ENCODE data around the gene MAN1A1. TPM values are rescaled to one million over a fixed set of nuclear protein-coding genes. Genes with fewer than 3 reads are reported as not detected.

Gene MAN1A1
- total and polyA plus RNA-seq, 4 donors: 68.2 to 209 (median 148) TPM

DNA sequence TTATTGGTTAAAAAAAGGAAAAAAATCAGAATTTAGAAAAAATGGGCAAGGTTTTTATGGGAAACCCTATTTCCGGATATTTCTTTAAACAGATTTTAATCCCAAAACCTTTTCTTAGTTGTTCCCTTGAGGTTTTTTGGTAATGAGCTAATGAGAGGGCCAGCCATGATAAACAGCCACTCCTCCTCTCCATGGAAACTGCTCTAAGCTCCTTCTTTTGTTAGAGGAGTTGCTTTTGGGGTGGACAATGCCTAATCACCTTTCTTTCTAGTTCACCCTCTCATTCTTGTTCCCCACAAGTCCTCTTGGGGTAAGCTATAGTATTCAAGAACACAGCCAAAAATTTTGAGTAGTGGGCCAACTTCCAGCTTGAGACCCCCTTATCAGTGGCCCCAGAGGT is 166.1 kb downstream of the MAN1A1 start:
- Histone ChIP-seq H3K36me3 (ENCODE audit: control insufficient read depth in 4 of 4, insufficient read depth in 3 of 4, low read depth in 1 of 4, low read length in 3 of 4) (peaks cover 7 to 69% (median 58%) of the 10 kb centered on the region in 4 donors), H3K4me3 (ENCODE audit: low read depth in 1 of 3, low read length in 3 of 3) (no peak overlapping the region), H3K9me3 (ENCODE audit: control insufficient read depth in 4 of 4, low read length in 3 of 4) (no peaks in the 10 kb centered on the region), H3K4me1 (ENCODE audit: control insufficient read depth in 4 of 4, insufficient read depth in 4 of 4, low read length in 3 of 4) (no peaks in the 10 kb centered on the region), H3K27me3 (ENCODE audit: control insufficient read depth in 4 of 4, insufficient read depth in 4 of 4, low read length in 3 of 4) (no peaks in the 10 kb centered on the region), H3K9ac (ENCODE audit: low read depth in 1 of 2, low read length in 2 of 2) (no peak overlapping the region), H3K27ac (ENCODE audit: low read depth in 1 of 2, low read length in 2 of 2) (no peak overlapping the region)
- 97% methylated on average over 1 of the region's 1 CpG for WGBS
- no peak for DNase-seq (ENCODE audit: low spot score)
- TF ChIP-seq GABPA (IDR thresholded peaks at IDR 0.05 in 1 of 2, conservative IDR thresholded peaks at IDR 0.05 in 1 of 2) (no peak), JUND (IDR thresholded peaks at IDR 0.05) (no peak), HNF4G (IDR thresholded peaks at IDR 0.05) (no peak), FOXA2 (IDR thresholded peaks at IDR 0.05) (no peak), SP1 (IDR thresholded peaks at IDR 0.05) (no peak)
- TF ChIP-seq, protein P1, sequence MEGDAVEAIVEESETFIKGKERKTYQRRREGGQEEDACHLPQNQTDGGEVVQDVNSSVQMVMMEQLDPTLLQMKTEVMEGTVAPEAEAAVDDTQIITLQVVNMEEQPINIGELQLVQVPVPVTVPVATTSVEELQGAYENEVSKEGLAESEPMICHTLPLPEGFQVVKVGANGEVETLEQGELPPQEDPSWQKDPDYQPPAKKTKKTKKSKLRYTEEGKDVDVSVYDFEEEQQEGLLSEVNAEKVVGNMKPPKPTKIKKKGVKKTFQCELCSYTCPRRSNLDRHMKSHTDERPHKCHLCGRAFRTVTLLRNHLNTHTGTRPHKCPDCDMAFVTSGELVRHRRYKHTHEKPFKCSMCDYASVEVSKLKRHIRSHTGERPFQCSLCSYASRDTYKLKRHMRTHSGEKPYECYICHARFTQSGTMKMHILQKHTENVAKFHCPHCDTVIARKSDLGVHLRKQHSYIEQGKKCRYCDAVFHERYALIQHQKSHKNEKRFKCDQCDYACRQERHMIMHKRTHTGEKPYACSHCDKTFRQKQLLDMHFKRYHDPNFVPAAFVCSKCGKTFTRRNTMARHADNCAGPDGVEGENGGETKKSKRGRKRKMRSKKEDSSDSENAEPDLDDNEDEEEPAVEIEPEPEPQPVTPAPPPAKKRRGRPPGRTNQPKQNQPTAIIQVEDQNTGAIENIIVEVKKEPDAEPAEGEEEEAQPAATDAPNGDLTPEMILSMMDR (IDR thresholded peaks at IDR 0.05; ENCODE audit: low read depth, low read length, missing input control): no peak

GRCh38 chr6:119182875-119183274 is 166.7 kb downstream of the MAN1A1 start:
- WGBS: over 99% methylated on average over 2 of the region's 2 CpGs
- H3K27ac ChIP-seq (ENCODE audit: low read depth in 1 of 2, low read length in 2 of 2): no peak overlapping the region
- DNase-seq (ENCODE audit: low spot score): no peak
- no peak overlapping the region for H3K4me3 ChIP-seq (ENCODE audit: low read depth in 1 of 3, low read length in 3 of 3)
- H3K9ac ChIP-seq (ENCODE audit: low read depth in 1 of 2, low read length in 2 of 2): no peak overlapping the region
- peaks cover 7 to 68% (median 56%) of the 10 kb centered on the region in 4 donors for H3K36me3 ChIP-seq (ENCODE audit: control insufficient read depth in 4 of 4, insufficient read depth in 3 of 4, low read depth in 1 of 4, low read length in 3 of 4)
- no peaks in the 10 kb centered on the region for H3K4me1 ChIP-seq (ENCODE audit: control insufficient read depth in 4 of 4, insufficient read depth in 4 of 4, low read length in 3 of 4)
- no peaks in the 10 kb centered on the region for H3K27me3 ChIP-seq (ENCODE audit: control insufficient read depth in 4 of 4, insufficient read depth in 4 of 4, low read length in 3 of 4)
- TF ChIP-seq HNF4G (IDR thresholded peaks at IDR 0.05): no peak
- TF ChIP-seq, protein P2, sequence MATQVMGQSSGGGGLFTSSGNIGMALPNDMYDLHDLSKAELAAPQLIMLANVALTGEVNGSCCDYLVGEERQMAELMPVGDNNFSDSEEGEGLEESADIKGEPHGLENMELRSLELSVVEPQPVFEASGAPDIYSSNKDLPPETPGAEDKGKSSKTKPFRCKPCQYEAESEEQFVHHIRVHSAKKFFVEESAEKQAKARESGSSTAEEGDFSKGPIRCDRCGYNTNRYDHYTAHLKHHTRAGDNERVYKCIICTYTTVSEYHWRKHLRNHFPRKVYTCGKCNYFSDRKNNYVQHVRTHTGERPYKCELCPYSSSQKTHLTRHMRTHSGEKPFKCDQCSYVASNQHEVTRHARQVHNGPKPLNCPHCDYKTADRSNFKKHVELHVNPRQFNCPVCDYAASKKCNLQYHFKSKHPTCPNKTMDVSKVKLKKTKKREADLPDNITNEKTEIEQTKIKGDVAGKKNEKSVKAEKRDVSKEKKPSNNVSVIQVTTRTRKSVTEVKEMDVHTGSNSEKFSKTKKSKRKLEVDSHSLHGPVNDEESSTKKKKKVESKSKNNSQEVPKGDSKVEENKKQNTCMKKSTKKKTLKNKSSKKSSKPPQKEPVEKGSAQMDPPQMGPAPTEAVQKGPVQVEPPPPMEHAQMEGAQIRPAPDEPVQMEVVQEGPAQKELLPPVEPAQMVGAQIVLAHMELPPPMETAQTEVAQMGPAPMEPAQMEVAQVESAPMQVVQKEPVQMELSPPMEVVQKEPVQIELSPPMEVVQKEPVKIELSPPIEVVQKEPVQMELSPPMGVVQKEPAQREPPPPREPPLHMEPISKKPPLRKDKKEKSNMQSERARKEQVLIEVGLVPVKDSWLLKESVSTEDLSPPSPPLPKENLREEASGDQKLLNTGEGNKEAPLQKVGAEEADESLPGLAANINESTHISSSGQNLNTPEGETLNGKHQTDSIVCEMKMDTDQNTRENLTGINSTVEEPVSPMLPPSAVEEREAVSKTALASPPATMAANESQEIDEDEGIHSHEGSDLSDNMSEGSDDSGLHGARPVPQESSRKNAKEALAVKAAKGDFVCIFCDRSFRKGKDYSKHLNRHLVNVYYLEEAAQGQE (IDR thresholded peaks at IDR 0.05): no peak
- no peak for TF ChIP-seq RXRA (IDR thresholded peaks at IDR 0.05)
- no peak for TF ChIP-seq HNF4A (conservative IDR thresholded peaks at IDR 0.05)
- TF ChIP-seq RAD21 (IDR thresholded peaks at IDR 0.05): no peak
- no peak for TF ChIP-seq FOXA1 (IDR thresholded peaks at IDR 0.05)
- TF ChIP-seq, protein P1 (IDR thresholded peaks at IDR 0.05; ENCODE audit: low read depth, low read length, missing input control): no peak
- TF ChIP-seq, protein P3, sequence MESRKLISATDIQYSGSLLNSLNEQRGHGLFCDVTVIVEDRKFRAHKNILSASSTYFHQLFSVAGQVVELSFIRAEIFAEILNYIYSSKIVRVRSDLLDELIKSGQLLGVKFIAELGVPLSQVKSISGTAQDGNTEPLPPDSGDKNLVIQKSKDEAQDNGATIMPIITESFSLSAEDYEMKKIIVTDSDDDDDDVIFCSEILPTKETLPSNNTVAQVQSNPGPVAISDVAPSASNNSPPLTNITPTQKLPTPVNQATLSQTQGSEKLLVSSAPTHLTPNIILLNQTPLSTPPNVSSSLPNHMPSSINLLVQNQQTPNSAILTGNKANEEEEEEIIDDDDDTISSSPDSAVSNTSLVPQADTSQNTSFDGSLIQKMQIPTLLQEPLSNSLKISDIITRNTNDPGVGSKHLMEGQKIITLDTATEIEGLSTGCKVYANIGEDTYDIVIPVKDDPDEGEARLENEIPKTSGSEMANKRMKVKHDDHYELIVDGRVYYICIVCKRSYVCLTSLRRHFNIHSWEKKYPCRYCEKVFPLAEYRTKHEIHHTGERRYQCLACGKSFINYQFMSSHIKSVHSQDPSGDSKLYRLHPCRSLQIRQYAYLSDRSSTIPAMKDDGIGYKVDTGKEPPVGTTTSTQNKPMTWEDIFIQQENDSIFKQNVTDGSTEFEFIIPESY (IDR thresholded peaks at IDR 0.05): no peak
- TF ChIP-seq FOXA2 (IDR thresholded peaks at IDR 0.05): no peak
- no peak for TF ChIP-seq SP1 (IDR thresholded peaks at IDR 0.05)
- no peak for TF ChIP-seq TAF1 (conservative IDR thresholded peaks at IDR 0.05)
- no peak for TF ChIP-seq MAX (IDR thresholded peaks at IDR 0.05)
- TF ChIP-seq EGR1 (IDR thresholded peaks at IDR 0.05; ENCODE audit: low read depth in 2 of 2): no peak
- no peak for TF ChIP-seq GABPA (IDR thresholded peaks at IDR 0.05 in 1 of 2, conservative IDR thresholded peaks at IDR 0.05 in 1 of 2)
- no peak for TF ChIP-seq YY1 (IDR thresholded peaks at IDR 0.05)
- TF ChIP-seq ATF3 (IDR thresholded peaks at IDR 0.05): no peak
- H3K9me3 ChIP-seq (ENCODE audit: control insufficient read depth in 4 of 4, low read length in 3 of 4): no peaks in the 10 kb centered on the region

Data from liver (tissue), 9 donors.